ENCODE measurements around the gene NUDT4B.
"Not testable (repeated sequence)": the region's sequence is repeated elsewhere in the genome, so short reads cannot be mapped to it uniquely, and the experiment has no call there.

- TF ChIP-seq FOXA1 (IDR thresholded peaks at IDR 0.05); SP1 (IDR thresholded peaks at IDR 0.05); ELF4 (IDR thresholded peaks at IDR 0.05); ZNF384 (IDR thresholded peaks at IDR 0.05); FOXM1 (IDR thresholded peaks at IDR 0.05; ENCODE audit: borderline replicate concordance); PKNOX1 (IDR thresholded peaks at IDR 0.05); SUZ12 (IDR thresholded peaks at IDR 0.05): not testable (repeated sequence)
Measured at GRCh38 chr1:148758925-148759324, 10.4 kb downstream of the NUDT4B start.

Data from HEK293T (cell line).